SK-N-SH treated with all-trans-retinoic acid at 6 μM for 48 hours (cell line): Measurements from ENCODE around the gene GK.

Source experiments
- ESRRG ChIP-seq: fragments of 250-450 bp; sonication (Bioruptor Pico); IDR thresholded peaks from 2 replicates; pipeline ENCODE4 v1.6.1; 2021; ENCODE audit warnings: mild to moderate bottlenecking
- TF ChIP-seq, protein P1 (sequence below): fragments of 250-450 bp; sonication (Bioruptor Pico); IDR thresholded peaks from 2 replicates; pipeline ENCODE4 v1.5.0; 2020; ENCODE audit warnings: mild to moderate bottlenecking, moderate library complexity
- TF ChIP-seq, protein P2 (sequence below): fragments of 250-450 bp; sonication (Bioruptor Pico); IDR thresholded peaks from 2 replicates; pipeline ENCODE4 v1.8.0; 2020; ENCODE audit warnings: mild to moderate bottlenecking, moderate library complexity, borderline replicate concordance
- TF ChIP-seq, protein P3 (sequence below): fragments of 250-450 bp; sonication (Bioruptor Pico); IDR thresholded peaks from 2 replicates; pipeline ENCODE4 v1.8.0; 2021; ENCODE audit warnings: low read depth, mild to moderate bottlenecking, moderate library complexity, borderline replicate concordance
- TF ChIP-seq, protein P4 (sequence below): fragments of 250-450 bp; sonication (Bioruptor Pico); IDR thresholded peaks from 2 replicates; pipeline ENCODE4 v1.5.1; 2020; ENCODE audit warnings: low read depth, mild to moderate bottlenecking, moderate library complexity

DNA sequence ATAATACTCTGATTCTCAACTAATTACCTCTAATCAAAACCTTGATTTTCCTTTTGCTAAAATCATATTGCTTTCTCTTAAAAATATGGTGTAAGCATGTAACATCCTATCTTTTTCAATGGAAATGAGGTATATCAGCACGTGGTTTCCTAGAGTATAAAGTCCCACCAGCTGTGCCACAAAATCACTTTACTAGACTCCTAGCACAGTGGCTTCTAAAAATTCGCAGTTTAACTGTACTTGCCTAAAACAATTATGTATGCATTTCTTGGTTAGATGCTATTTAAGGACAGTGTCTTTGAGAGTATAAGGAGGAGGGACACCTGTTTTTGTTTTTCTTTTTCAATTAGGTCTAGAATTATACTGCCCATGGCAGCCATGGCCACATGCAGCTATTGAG lies 62.8 kb downstream of the GK start:
- TF ChIP-seq, protein P1, sequence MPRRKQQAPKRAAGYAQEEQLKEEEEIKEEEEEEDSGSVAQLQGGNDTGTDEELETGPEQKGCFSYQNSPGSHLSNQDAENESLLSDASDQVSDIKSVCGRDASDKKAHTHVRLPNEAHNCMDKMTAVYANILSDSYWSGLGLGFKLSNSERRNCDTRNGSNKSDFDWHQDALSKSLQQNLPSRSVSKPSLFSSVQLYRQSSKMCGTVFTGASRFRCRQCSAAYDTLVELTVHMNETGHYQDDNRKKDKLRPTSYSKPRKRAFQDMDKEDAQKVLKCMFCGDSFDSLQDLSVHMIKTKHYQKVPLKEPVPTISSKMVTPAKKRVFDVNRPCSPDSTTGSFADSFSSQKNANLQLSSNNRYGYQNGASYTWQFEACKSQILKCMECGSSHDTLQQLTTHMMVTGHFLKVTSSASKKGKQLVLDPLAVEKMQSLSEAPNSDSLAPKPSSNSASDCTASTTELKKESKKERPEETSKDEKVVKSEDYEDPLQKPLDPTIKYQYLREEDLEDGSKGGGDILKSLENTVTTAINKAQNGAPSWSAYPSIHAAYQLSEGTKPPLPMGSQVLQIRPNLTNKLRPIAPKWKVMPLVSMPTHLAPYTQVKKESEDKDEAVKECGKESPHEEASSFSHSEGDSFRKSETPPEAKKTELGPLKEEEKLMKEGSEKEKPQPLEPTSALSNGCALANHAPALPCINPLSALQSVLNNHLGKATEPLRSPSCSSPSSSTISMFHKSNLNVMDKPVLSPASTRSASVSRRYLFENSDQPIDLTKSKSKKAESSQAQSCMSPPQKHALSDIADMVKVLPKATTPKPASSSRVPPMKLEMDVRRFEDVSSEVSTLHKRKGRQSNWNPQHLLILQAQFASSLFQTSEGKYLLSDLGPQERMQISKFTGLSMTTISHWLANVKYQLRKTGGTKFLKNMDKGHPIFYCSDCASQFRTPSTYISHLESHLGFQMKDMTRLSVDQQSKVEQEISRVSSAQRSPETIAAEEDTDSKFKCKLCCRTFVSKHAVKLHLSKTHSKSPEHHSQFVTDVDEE (CRISPR knock-in tag), result no peak
- TF ChIP-seq, protein P2, sequence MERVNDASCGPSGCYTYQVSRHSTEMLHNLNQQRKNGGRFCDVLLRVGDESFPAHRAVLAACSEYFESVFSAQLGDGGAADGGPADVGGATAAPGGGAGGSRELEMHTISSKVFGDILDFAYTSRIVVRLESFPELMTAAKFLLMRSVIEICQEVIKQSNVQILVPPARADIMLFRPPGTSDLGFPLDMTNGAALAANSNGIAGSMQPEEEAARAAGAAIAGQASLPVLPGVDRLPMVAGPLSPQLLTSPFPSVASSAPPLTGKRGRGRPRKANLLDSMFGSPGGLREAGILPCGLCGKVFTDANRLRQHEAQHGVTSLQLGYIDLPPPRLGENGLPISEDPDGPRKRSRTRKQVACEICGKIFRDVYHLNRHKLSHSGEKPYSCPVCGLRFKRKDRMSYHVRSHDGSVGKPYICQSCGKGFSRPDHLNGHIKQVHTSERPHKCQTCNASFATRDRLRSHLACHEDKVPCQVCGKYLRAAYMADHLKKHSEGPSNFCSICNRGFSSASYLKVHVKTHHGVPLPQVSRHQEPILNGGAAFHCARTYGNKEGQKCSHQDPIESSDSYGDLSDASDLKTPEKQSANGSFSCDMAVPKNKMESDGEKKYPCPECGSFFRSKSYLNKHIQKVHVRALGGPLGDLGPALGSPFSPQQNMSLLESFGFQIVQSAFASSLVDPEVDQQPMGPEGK (CRISPR knock-in tag), result no peak
- TF ChIP-seq, protein P3, sequence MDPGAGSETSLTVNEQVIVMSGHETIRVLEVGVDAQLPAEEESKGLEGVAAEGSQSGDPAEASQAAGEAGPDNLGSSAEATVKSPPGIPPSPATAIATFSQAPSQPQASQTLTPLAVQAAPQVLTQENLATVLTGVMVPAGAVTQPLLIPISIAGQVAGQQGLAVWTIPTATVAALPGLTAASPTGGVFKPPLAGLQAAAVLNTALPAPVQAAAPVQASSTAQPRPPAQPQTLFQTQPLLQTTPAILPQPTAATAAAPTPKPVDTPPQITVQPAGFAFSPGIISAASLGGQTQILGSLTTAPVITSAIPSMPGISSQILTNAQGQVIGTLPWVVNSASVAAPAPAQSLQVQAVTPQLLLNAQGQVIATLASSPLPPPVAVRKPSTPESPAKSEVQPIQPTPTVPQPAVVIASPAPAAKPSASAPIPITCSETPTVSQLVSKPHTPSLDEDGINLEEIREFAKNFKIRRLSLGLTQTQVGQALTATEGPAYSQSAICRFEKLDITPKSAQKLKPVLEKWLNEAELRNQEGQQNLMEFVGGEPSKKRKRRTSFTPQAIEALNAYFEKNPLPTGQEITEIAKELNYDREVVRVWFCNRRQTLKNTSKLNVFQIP (CRISPR knock-in tag), result no peak
- no peak for TF ChIP-seq ESRRG (CRISPR knock-in tag)
- TF ChIP-seq, protein P4, sequence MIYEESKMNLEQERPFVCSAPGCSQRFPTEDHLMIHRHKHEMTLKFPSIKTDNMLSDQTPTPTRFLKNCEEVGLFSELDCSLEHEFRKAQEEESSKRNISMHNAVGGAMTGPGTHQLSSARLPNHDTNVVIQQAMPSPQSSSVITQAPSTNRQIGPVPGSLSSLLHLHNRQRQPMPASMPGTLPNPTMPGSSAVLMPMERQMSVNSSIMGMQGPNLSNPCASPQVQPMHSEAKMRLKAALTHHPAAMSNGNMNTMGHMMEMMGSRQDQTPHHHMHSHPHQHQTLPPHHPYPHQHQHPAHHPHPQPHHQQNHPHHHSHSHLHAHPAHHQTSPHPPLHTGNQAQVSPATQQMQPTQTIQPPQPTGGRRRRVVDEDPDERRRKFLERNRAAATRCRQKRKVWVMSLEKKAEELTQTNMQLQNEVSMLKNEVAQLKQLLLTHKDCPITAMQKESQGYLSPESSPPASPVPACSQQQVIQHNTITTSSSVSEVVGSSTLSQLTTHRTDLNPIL (CRISPR knock-in tag), result no peak
